GM10266 (cell line): Measurements from ENCODE around the gene ITGA8.

Experiments
- DNase-seq: peaks from one replicate; pipeline ENCODE4 v3.0.0; 2012; ENCODE audit errors: extremely low spot score
- CTCF ChIP-seq: IDR thresholded peaks from 2 replicates; pipeline ENCODE4 v1.5.1; 2012; ENCODE audit warnings: mild to moderate bottlenecking, low read depth; ENCODE audit not compliant: control insufficient read depth, insufficient read depth; ENCODE audit errors: missing control alignments

ITGA8 gene

GRCh38 chr10:15491856-15492642 is 227.7 kb downstream of the ITGA8 start:
- no peak for DNase-seq
- TF ChIP-seq CTCF, result no peak

GRCh38 chr10:15489431-15489830 is 230.3 kb downstream of the ITGA8 start:
- no peak for DNase-seq
- no peak for TF ChIP-seq CTCF

GRCh38 chr10:15487376-15487775 is 232.3 kb downstream of the ITGA8 start:
- no peak for DNase-seq
- no peak for TF ChIP-seq CTCF

- no peak for DNase-seq
- no peak for TF ChIP-seq CTCF
Observed at GRCh38 chr10:15486404-15486803, 233.3 kb downstream of the ITGA8 start.

- TF ChIP-seq CTCF, result no peak
- DNase-seq, result no peak
Observed at GRCh38 chr10:15485684-15486316, 233.9 kb downstream of the ITGA8 start.

GRCh38 chr10:15485027-15485426 is 234.7 kb downstream of the ITGA8 start:
- no peak for TF ChIP-seq CTCF
- DNase-seq, result no peak

- DNase-seq, result no peak
- TF ChIP-seq CTCF, result no peak
Observed at GRCh38 chr10:15484128-15484527, 235.6 kb downstream of the ITGA8 start.
